ENCODE measurements around the gene C2orf69.

The C2orf69 gene

GRCh38 chr2:199975273-199975895, 64.3 kb downstream of the C2orf69 start:
- Histone ChIP-seq H3K4me2 (ENCODE audit: low read length) (no peak overlapping the region), H4K20me1 (ENCODE audit: insufficient read depth, low read length) (no peaks in the 10 kb centered on the region), H3K4me1 (ENCODE audit: insufficient read depth, low read length, severe bottlenecking) (no peaks in the 10 kb centered on the region), H3K9ac (ENCODE audit: low read length) (no peak overlapping the region), H3K27ac (ENCODE audit: low read depth, low read length, poor library complexity, severe bottlenecking) (no peak overlapping the region), H3K9me3 (ENCODE audit: low read length) (no peaks in the 10 kb centered on the region), H3K27me3 (ENCODE audit: insufficient read depth, low read length) (no peaks in the 10 kb centered on the region), H3K79me2 (ENCODE audit: insufficient read depth, low read length) (no peaks in the 10 kb centered on the region), H2AFZ (ENCODE audit: low read length) (no peak overlapping the region), H3K36me3 (ENCODE audit: insufficient read depth, low read length) (no peaks in the 10 kb centered on the region), H3K9me2 (ENCODE audit: low read depth, low read length) (no peaks in the 10 kb centered on the region), H3K4me3 (ENCODE audit: low read depth, low read length, poor library complexity, severe bottlenecking) (no peak overlapping the region), H3F3A (ENCODE audit: insufficient read depth, low read length) (no peaks in the 10 kb centered on the region)
- no peak for TF ChIP-seq EZH2 (IDR thresholded peaks at IDR 0.05; ENCODE audit: borderline replicate concordance, low read length)
- TF ChIP-seq CTCF (IDR thresholded peaks at IDR 0.05; ENCODE audit: low read length) = no peak

All from OCI-LY1 (cell line).